T1000 (cell line): ENCODE data around the gene WNT2B.

Source experiments
- DNase-seq: peaks from one replicate; lab custom pipeline; 2025; ENCODE audit warnings: mixed read lengths; lab: John Stamatoyannopoulos, UW

The WNT2B gene

GRCh38 chr1:112575154-112575804 is 66.5 kb downstream of the WNT2B start:
- DNase-seq, result peak; percentile 5

- no peak for DNase-seq
Observed at GRCh38 chr1:112576240-112576639, 67.5 kb downstream of the WNT2B start.
